Activated CD8-positive, alpha-beta T cell treated with anti-CD3 and anti-CD28 coated beads for 36 hours (primary cell): Measurements from ENCODE around the gene RIBC2. TPM values are rescaled to one million over a fixed set of nuclear protein-coding genes. Genes with fewer than 3 reads are reported as not detected.

ENCODE experiments used
- ATAC-seq: fragments of 200-7000 bp; cut with Tn5 transposase; one replicate; pipeline ENCODE4 v1.10.0; 2021; ENCODE audit warnings: mild to moderate bottlenecking, moderate library complexity
- CTCF ChIA-PET: fragments of 350-600 bp; sonication (Branson Sonifier 250); formaldehyde crosslinking; loops from one replicate; lab custom pipeline; 2021; ENCODE audit warnings: antibody characterized with exemption; lab: Charles Lee
- POLR2A ChIA-PET: fragments of 350-600 bp; sonication (Branson Sonifier 250); formaldehyde crosslinking; loops from one replicate; lab custom pipeline; 2021; ENCODE audit warnings: antibody characterized with exemption; lab: Charles Lee
- DNase-seq: peaks from one replicate; pipeline ENCODE4 v3.0.0-alpha.2; 2020
- H3K27ac Mint-ChIP-seq: one replicate; pipeline ENCODE4 v1.8.0; 2021; ENCODE audit warnings: mild to moderate bottlenecking, mixed read lengths
- H3K27me3 Mint-ChIP-seq: one replicate; pipeline ENCODE4 v1.8.0; 2021; ENCODE audit warnings: mixed read lengths
- H3K36me3 Mint-ChIP-seq: one replicate; pipeline ENCODE4 v1.8.0; 2021; ENCODE audit warnings: low read depth, mixed read lengths
- H3K4me1 Mint-ChIP-seq: one replicate; pipeline ENCODE4 v1.8.0; 2021; ENCODE audit warnings: low read depth, mixed read lengths
- H3K4me3 Mint-ChIP-seq: one replicate; pipeline ENCODE4 v1.8.0; 2021; ENCODE audit warnings: mild to moderate bottlenecking, moderate library complexity, mixed read lengths
- H3K9me3 Mint-ChIP-seq: one replicate; pipeline ENCODE4 v1.8.0; 2021; ENCODE audit warnings: mixed read lengths
- CTCF ChIP-seq: fragments of 200-600 bp; IDR thresholded peaks from one replicate; pipeline ENCODE4 v1.8.0; 2022; ENCODE audit warnings: antibody characterized with exemption, mild to moderate bottlenecking
- intact Hi-C: fragments of 100-400 bp; cut with micrococcal nuclease; formaldehyde crosslinking; loops from one replicate; pipeline ENCODE4 v1.10.0; 2022
- total RNA-seq, 2 experiments: library from RNA; stranded (reverse); gene quantifications; one replicate each; pipeline ENCODE4 v1.2.3, GENCODE V29; 2021

Gene RIBC2
- total RNA-seq, 2 experiments from 2014 or later: 9.5 to 10.4 TPM

DNA sequence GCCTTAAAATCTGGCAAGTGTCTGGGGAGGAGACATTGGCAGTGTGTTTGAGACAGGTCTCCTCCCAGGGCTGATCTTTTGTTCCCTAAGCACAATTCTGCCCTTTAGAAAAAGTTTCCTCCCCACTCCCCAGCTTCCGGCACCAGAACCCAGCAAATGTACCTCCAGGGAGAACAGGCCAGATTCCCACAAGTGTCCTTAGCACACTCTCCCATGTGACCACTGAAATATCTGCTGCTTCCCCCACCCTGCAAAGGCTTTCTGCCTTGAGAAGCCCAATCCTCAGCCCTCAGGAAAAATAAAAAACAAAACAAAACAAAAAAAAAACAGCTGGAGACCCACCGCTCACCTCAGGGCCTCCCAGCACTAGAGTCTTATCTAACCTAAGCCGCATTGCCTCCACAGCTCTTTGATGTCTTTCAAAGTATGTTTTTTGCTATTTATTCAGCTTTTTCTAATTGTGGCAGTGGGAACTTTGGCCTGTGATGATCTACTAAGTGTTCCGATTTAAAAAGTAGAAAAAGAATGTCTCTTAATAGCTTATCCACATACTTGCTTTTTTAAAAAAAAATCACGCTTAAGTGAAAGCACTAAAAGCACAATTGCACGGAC, 60.2 kb downstream of the RIBC2 start:
- Mint-ChIP-seq H3K36me3 (no peaks in the 10 kb centered on the region), H3K9me3 (no peaks in the 10 kb centered on the region), H3K4me3 (no peak overlapping the region), H3K27ac (no peak overlapping the region), H3K4me1 (no peaks in the 10 kb centered on the region), H3K27me3 (no peaks in the 10 kb centered on the region)
- intact Hi-C loops: no loop called here
- TF ChIP-seq CTCF: no peak
- ATAC-seq (no peak), DNase-seq (no peak)
- ChIA-PET POLR2A (no interaction called here), CTCF (interaction anchor here (1.4 to 1.6 kb wide), 2 partner anchors 12 to 79 kb away, joined by 4 to 5 read pairs; no protein-coding TSS in a partner anchor)

DNA sequence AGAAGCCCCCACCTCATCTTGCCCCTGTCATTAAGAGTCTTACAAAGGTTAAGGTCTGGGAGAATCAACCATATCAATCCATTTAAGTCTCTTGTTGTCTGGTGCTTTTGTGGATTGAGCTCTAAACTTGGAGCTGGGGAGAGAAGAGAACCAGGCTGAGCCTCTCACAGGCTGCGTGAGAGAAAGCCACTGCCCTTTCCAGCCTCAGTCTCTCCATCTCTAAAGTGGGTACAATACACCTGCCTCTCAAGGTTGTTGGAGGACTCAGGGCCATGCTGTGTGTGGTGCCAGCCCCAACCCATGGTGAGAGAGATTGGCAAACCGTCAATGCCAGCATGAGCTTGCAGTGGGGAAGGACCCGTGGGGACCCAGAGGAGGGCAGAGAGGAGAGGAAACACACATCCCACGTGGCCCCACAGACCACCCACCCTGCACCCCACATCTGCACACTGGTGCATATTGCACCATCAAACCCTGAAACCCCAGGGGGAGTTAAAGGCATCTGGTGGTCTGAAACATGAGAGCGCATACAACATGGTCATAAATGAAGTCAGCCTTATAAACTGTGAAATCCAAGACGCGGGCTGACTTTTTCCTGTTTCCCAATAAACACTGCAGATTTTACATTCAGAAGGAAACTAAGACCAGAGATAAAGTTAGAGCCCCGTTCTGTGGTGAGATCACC, 61.7 kb downstream of the RIBC2 start:
- Mint-ChIP-seq H3K36me3 (no peaks in the 10 kb centered on the region), H3K27ac (no peak overlapping the region), H3K9me3 (no peaks in the 10 kb centered on the region), H3K4me3 (no peak overlapping the region), H3K27me3 (no peaks in the 10 kb centered on the region), H3K4me1 (no peaks in the 10 kb centered on the region)
- POLR2A ChIA-PET: no interaction called here
- intact Hi-C loops: no loop called here
- CTCF ChIA-PET: interaction anchor here (1.4 kb wide), 1 partner anchor 78 kb away, joined by 4 read pairs; no protein-coding TSS in a partner anchor
- DNase-seq (no peak), ATAC-seq (no peak)
- no peak for TF ChIP-seq CTCF

DNA sequence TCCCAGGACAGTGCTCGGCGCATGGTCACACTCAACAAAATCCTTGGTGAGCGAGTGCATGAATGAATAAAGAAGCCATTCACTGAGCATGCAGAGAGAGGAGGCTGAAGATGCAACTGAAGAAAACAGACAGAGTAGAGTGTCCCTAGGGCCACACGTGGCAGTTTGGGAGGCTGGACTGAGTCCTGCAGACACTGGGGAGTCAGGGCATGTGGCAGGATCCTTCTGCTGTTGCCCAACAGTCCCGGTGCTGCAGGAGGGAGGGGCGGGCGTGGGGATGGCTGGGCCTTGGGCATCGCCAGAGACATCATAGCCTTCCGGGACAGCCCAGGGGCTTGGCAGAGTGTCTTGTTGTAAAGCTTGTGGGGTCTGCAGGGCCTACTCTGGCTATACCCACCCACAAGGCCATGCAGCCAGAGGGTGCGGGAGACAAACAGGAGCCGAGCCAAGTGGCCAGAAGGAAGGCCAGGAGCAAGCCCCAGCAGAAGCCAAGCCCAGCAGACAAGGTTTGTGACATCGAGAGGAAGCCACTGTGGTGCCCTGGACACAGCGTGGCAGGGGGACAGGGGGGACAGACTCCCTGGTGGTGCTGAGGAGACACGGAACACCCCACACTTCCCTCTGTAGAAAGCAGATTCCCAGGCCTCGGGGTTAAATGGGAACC, 62.5 kb downstream of the RIBC2 start:
- DNase-seq (no peak), ATAC-seq (no peak)
- Mint-ChIP-seq H3K27me3 (peaks cover under 1% of the 10 kb centered on the region), H3K9me3 (no peaks in the 10 kb centered on the region), H3K4me3 (no peak overlapping the region), H3K36me3 (no peaks in the 10 kb centered on the region), H3K27ac (no peak overlapping the region), H3K4me1 (no peaks in the 10 kb centered on the region)
- CTCF ChIA-PET: no interaction called here
- TF ChIP-seq CTCF: no peak
- POLR2A ChIA-PET: no interaction called here
- intact Hi-C loops: no loop called here

- Mint-ChIP-seq H3K9me3 (no peaks in the 10 kb centered on the region), H3K4me1 (no peaks in the 10 kb centered on the region), H3K4me3 (no peak overlapping the region), H3K36me3 (no peaks in the 10 kb centered on the region), H3K27ac (no peak overlapping the region), H3K27me3 (peaks cover 2% of the 10 kb centered on the region)
- no peak for TF ChIP-seq CTCF
- intact Hi-C loops: no loop called here
- DNase-seq (no peak), ATAC-seq (no peak)
- POLR2A ChIA-PET: no interaction called here
- CTCF ChIA-PET: no interaction called here
Observed at GRCh38 chr22:45476814-45477213, 63.3 kb downstream of the RIBC2 start.
